LNCAP (cell line): Measurements from ENCODE around the gene TYK2.

Experiments used
- TF ChIP-seq, protein P1 (sequence below): fragments of 450-650 bp; IDR thresholded peaks from 2 replicates; pipeline ENCODE4 v1.5.1; 2017; ENCODE audit warnings: mild to moderate bottlenecking

Gene TYK2

DNA sequence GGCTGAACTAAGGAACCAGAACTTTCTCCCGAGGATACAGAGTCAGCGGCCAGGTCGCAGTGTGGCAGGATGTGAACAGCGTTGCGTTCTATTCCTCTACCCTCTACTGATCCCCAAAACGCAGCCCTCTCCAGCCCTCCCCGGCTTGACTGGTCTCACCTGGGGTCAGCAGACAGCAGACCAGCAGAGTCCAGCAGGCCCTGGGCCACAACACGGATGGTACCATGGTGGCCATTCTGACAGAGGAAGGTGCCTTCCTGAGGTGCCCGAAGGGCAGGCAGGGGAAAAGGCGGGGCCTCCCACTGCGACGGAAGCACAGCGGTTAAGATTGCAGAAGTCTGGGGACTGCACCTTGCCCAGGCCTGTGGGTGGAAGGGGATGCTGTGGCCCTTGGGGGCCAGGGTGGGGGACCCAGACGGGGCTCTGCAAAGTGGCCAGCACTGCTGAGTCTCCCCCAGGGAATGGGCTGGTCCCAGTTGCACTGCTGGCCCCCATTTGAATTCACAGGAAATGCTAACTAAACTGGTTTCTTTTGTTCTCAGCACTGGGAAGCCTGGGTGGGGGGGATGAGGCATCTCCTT lies 40.9 kb downstream of the TYK2 start, which contains the start of gene ICAM3:
Gene ICAM3 (minus strand): TSS at position 245 of the 581 bp plus-strand sequence. CDS start 10 bp downstream, at position 235.
- TF ChIP-seq, protein P1, sequence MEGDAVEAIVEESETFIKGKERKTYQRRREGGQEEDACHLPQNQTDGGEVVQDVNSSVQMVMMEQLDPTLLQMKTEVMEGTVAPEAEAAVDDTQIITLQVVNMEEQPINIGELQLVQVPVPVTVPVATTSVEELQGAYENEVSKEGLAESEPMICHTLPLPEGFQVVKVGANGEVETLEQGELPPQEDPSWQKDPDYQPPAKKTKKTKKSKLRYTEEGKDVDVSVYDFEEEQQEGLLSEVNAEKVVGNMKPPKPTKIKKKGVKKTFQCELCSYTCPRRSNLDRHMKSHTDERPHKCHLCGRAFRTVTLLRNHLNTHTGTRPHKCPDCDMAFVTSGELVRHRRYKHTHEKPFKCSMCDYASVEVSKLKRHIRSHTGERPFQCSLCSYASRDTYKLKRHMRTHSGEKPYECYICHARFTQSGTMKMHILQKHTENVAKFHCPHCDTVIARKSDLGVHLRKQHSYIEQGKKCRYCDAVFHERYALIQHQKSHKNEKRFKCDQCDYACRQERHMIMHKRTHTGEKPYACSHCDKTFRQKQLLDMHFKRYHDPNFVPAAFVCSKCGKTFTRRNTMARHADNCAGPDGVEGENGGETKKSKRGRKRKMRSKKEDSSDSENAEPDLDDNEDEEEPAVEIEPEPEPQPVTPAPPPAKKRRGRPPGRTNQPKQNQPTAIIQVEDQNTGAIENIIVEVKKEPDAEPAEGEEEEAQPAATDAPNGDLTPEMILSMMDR: no peak

DNA sequence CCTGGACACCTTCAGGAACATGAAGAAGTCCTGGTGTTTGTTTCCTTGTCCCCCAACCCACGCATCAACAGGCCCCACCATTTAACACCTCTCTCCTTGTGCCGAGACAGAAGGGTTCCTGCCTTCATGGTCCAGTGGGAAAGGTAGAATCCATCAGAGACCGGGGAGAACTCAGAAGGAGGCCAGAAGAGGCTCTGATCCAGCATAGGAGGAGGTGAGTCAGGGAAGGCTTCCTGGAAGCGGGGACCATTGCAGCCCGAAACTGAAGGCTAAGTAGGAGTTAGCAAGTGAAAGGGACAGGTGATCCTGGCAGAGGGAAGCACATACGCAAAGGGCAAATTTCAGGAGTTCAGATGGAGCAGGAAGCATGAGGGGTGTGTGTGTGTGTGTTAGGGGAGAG lies 41.4 kb downstream of the TYK2 start:
- TF ChIP-seq, protein P1: no peak

DNA sequence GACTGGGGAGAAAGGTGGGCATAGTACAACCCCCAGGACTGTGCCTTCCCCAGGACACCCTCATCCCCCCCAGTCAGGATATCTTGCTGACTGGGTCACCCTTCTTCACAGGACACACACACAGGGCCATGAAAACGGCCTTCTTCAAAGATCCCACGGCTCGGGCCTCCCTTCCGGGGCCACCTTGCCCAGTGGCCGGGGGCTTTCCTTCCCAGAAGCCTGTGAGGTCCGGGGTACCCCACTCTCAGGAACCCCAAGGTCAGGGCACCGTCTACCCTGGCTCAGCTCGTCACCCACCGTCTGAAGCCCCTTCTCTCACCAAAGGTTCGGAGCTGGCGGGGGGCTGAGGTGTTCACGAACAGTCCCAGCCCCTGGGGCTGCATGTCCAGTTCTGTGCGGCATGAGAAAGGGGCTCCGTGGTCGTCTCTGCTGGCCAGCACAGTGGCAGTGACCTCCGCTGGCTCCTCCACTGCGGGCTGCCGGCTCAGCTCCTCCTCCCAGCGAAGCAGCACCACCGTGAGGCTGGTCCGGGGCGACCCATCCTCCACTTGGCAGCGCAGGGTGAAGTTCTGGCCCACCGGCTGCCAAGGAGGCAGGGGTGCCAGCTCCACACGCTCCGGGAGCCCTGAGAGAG lies 44.9 kb downstream of the TYK2 start:
- TF ChIP-seq, protein P1: no peak

DNA sequence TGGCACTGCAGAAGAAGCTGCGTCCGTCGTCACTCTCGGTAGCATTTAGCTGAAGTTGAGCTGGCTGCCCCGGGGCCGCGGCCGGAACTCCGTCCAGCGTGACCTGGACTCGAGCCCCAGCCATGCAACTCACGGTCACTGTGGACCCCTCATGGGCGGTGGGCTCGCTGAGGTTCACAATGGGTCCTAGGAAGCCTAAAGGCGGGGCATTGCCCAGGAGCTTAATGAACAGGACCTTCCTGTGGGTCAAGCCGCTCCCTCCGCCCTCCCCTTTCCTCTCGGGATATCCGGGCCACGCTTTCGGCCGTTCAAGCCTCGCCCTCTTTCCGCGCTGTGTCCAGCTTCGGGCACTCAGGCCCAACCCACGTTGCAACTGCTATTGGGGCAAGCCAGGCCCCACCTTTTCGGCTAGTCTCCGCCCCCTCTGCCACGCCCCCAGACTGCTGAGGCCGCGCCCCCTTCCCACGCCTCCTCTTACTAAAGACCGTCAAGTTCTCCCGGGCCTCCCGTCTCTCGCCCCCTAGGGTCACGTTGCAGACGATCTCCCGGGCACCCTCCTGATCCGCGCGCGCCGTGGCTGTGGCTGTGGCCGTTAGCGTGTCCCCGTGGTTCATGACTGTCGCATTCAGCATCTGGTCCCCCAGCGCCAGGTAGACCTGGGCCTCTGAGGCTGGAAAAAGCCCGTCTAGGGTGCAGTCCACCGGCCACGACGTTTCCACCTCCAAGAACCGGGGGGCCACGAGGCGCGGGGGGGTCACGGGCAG lies 45.6 kb downstream of the TYK2 start:
- TF ChIP-seq, protein P1: no peak

DNA sequence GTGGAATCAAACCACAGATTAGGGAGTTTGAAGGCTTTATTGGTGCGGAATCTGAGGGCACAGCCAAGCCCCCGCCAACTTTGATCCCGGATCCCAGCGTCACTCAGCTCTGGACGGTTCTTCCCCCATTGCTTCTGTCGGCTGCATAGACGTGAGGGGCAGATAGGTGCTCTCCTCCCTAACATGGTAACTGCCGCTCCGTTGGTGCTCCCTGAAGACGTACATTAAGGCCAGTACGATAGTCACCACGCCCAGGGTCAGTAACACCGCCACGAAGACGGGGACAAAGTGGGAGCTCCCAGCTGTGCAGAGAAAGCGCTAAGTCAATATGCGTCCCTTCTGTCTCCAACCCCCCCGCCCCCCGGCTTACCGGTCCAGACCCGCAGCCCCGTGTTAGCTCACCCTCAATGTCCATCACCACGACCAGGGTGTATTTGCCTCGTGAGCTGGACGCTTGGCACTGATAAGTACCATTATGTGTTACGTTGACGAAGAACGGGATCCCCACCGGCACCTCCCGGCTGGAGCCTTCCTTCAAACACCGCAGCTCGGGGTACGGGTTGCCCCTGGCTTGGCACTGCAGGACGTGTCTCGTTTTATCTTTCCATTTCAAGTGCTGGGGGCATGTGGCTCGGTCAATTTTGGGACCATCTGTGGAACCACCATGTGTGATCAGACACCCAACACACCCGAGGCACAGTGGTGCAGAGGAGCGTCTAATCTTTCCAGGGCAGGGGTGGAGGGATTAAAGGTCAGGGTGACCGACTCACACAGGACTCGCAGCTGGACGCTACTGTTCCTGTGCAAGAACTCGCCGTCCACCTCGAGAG lies 46.4 kb downstream of the TYK2 start:
- TF ChIP-seq, protein P1: no peak

DNA sequence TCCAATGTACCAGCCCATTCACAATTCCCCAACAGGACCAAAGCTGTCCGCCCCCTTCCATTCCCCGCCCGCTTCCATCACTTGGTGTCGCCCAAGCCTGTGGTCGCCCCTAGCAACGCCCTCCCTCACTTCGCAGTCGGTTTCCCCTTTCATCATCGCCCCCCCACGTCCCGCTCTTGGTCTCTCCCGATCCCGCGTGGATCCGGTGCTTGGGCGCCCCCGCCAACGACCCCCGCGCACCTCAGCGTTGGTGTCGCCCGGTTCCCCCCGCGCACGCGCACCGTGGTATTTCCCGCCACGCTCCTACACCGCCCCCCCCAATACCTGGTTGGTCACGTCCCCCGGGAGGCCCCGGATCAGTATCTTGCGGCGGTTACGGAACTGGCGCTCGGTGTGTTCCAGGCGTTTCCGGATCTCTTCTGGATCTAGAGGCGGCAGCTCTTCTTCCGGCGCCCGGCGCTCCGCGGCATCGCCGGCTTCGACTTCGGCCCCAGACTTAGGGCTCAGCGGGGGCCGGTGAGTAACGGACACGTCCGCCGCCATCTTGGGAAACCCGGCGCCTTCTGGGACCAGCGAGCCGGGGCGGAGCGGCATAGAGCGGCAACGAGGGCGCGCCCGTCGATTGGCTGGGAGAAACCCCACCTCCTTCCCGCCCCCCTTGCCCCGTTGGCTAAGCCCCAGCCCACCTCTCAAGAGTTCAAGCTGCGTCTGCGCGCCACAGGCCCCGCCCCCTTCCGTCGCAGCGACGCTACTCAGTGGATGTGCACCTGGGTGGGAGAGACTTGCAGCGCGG lies 47.2 kb downstream of the TYK2 start, which contains the start of gene RAVER1:
Gene RAVER1 (minus strand): TSS at position 565 of the 793 bp plus-strand sequence. CDS start 22 bp downstream, at position 543.
- TF ChIP-seq, protein P1: no peak
